ENCODE measurements around the gene STK32C. TPM values are rescaled to one million over a fixed set of nuclear protein-coding genes. Genes with fewer than 3 reads are reported as not detected.

The STK32C gene
- total and polyA plus RNA-seq, 7 donors, result 4.3 to 12.8 (median 8.4) TPM

DNA sequence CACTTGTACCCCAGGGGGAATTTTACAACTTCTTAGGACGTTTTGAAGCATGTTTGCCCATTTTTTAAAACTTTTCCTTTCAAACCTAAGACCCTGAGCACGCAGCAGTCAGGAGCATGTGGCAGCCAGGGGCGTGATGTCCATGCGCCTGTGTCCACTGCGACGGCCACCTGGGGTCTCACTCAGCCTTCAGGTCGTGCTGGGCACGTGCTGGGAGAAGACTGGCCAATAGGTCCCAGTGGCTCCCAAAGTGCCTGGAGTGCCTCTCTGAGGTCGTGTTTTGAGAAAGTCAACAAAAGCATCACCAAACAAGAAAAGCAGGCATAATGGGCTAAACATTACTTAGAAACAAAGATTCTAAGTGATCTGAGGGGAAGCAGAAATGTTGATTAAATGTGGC, 39.1 kb upstream of the STK32C start:
- peak; percentile 29 for DNase-seq
- Histone ChIP-seq H3K4me1 (no peaks in the 10 kb centered on the region), H3K27ac (no peak overlapping the region), H3K9me3 (no peaks in the 10 kb centered on the region), H3K27me3 (no peaks in the 10 kb centered on the region), H3K36me3 (peaks cover 0 to 45% (median 5%) of the 10 kb centered on the region in 4 donors), H3K4me3 (no peak overlapping the region)
- intact Hi-C loops (cut with DNase I), result no loop called here
- WGBS, 2 donors, result 91 to 93% methylated on average over 9 of the region's 9 CpGs
- TF ChIP-seq, protein P1, sequence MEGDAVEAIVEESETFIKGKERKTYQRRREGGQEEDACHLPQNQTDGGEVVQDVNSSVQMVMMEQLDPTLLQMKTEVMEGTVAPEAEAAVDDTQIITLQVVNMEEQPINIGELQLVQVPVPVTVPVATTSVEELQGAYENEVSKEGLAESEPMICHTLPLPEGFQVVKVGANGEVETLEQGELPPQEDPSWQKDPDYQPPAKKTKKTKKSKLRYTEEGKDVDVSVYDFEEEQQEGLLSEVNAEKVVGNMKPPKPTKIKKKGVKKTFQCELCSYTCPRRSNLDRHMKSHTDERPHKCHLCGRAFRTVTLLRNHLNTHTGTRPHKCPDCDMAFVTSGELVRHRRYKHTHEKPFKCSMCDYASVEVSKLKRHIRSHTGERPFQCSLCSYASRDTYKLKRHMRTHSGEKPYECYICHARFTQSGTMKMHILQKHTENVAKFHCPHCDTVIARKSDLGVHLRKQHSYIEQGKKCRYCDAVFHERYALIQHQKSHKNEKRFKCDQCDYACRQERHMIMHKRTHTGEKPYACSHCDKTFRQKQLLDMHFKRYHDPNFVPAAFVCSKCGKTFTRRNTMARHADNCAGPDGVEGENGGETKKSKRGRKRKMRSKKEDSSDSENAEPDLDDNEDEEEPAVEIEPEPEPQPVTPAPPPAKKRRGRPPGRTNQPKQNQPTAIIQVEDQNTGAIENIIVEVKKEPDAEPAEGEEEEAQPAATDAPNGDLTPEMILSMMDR (IDR thresholded peaks at IDR 0.05), result no peak
- TF ChIP-seq EP300 (IDR thresholded peaks at IDR 0.05) (no peak), POLR2AphosphoS5 (IDR thresholded peaks at IDR 0.05) (no peak), POLR2A (IDR thresholded peaks at IDR 0.05) (no peak)

DNA sequence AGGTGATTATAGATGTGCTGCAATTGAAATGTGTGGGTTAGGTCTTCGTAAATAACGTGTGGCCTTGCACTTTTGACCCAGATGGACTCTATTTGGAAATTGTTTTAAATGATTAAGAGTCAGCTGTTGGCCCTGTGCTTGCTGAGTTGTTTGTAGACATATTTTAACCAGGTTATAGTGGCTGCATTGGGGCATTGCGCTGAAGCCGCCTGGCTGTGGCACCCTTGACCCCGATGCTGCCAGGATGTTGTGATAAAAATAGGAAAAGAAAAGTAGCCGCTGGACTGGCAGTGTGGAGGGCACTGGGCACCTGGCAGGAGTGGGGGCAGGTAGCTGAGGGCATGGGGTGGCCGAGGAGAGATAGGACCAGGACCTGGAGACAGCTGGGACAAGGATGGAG, 37.6 kb upstream of the STK32C start:
- TF ChIP-seq POLR2AphosphoS5 (IDR thresholded peaks at IDR 0.05), result no peak
- no peak for TF ChIP-seq EP300 (IDR thresholded peaks at IDR 0.05)
- TF ChIP-seq POLR2A (IDR thresholded peaks at IDR 0.05), result no peak
- TF ChIP-seq, protein P1 (IDR thresholded peaks at IDR 0.05), result no peak
- H3K4me3 ChIP-seq, result no peak overlapping the region
- DNase-seq, result peak; percentile 41
- no peaks in the 10 kb centered on the region for H3K27me3 ChIP-seq
- intact Hi-C loops (cut with DNase I), result no loop called here
- no peak overlapping the region for H3K27ac ChIP-seq
- no peaks in the 10 kb centered on the region for H3K4me1 ChIP-seq
- no peaks in the 10 kb centered on the region for H3K9me3 ChIP-seq
- 92 to 94% methylated on average over 7 of the region's 7 CpGs for WGBS, 2 donors
- H3K36me3 ChIP-seq, result peaks cover 0 to 45% (median 5%) of the 10 kb centered on the region in 4 donors

DNA sequence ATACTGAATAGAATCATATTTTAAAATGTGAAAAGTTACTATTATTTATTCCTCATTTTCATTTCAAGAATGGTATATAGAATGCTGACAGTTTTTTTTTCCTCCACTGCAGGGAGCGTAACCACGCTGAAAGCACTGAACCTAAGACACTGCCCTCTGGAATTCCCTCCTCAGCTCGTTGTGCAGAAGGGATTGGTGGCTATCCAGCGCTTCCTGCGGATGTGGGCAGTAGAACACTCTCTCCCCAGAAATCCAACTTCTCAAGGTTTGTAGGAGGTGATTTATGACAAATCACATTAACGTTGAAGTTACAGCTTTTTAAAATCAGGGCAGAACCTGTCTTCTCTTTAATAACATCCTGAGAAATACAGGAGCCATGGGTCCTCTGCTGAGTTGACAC, 36.6 kb upstream of the STK32C start:
- Histone ChIP-seq H3K27me3 (no peaks in the 10 kb centered on the region), H3K27ac (no peak overlapping the region), H3K4me3 (no peak overlapping the region), H3K36me3 (peaks cover 0 to 50% (median 5%) of the 10 kb centered on the region in 4 donors), H3K4me1 (no peaks in the 10 kb centered on the region), H3K9me3 (no peaks in the 10 kb centered on the region)
- peak; percentile 2 for DNase-seq
- TF ChIP-seq POLR2AphosphoS5 (IDR thresholded peaks at IDR 0.05) (no peak), EP300 (IDR thresholded peaks at IDR 0.05) (no peak), POLR2A (IDR thresholded peaks at IDR 0.05) (no peak)
- TF ChIP-seq, protein P1 (IDR thresholded peaks at IDR 0.05), result no peak
- intact Hi-C loops (cut with DNase I), result no loop called here
- 86 to 90% methylated on average over 6 of the region's 6 CpGs for WGBS, 2 donors

DNA sequence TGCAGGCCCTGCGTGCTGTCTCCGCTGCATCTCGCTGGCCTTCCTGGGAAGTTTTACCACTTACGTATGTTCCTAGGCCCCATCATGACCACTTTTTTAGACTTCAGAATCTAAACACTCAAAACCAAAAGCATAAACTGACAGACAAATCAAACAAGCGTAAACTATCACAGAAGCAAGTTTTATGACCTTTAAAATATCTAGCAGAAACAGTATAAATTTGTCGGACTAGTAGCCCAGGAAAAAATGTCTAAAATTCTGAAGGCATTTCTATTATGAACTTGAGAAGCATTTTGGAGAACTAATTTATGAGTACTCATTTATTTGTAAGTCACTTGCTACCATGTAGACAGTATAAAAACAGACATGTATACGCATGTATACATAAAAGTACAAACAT, 34.8 kb upstream of the STK32C start:
- no peak for TF ChIP-seq EP300 (IDR thresholded peaks at IDR 0.05)
- no peak for TF ChIP-seq POLR2A (IDR thresholded peaks at IDR 0.05)
- TF ChIP-seq, protein P1 (IDR thresholded peaks at IDR 0.05), result no peak
- no peak for TF ChIP-seq POLR2AphosphoS5 (IDR thresholded peaks at IDR 0.05)
- H3K4me3 ChIP-seq, result no peak overlapping the region
- 97% methylated on average over 7 of the region's 7 CpGs for WGBS, 2 donors
- H3K9me3 ChIP-seq, result no peaks in the 10 kb centered on the region
- peaks cover 0 to 49% (median 5%) of the 10 kb centered on the region in 4 donors for H3K36me3 ChIP-seq
- DNase-seq, result no peak
- H3K4me1 ChIP-seq, result no peaks in the 10 kb centered on the region
- intact Hi-C loops (cut with DNase I), result no loop called here
- H3K27ac ChIP-seq, result no peak overlapping the region
- no peaks in the 10 kb centered on the region for H3K27me3 ChIP-seq

DNA sequence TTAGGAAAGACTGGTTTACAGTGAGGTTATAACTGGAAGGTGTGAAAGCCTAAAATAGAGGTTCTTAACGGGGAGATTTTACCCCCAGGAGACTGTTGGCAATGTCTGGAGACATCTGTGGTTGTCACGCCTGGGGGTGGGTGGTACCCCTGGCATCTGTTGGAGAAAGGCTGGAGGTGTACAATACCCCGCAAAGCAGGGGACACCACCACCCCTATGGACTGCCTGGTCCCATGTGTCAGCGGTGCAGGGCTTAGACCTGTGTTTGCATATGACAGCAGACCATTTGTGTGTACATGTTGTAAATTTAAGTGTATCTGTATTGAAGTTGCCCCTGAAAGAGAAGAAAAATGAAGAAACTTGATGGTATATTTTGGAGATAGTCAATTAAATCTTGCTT, 34.0 kb upstream of the STK32C start:
- Histone ChIP-seq H3K4me3 (no peak overlapping the region), H3K27me3 (no peaks in the 10 kb centered on the region), H3K9me3 (no peaks in the 10 kb centered on the region), H3K36me3 (peaks cover 0 to 49% (median 5%) of the 10 kb centered on the region in 4 donors), H3K27ac (no peak overlapping the region), H3K4me1 (no peaks in the 10 kb centered on the region)
- DNase-seq, result no peak
- intact Hi-C loops (cut with DNase I), result no loop called here
- WGBS, 2 donors, result 88 to 97% methylated on average over 4 of the region's 4 CpGs
- TF ChIP-seq, protein P1 (IDR thresholded peaks at IDR 0.05), result no peak
- TF ChIP-seq POLR2AphosphoS5 (IDR thresholded peaks at IDR 0.05) (no peak), EP300 (IDR thresholded peaks at IDR 0.05) (no peak), POLR2A (IDR thresholded peaks at IDR 0.05) (no peak)
